Karpas-422 (cell line): ENCODE measurements around the gene NFE2. TPM values are rescaled to one million over a fixed set of nuclear protein-coding genes. Genes with fewer than 3 reads are reported as not detected.
"Not testable (repeated sequence)": the region's sequence is repeated elsewhere in the genome, so short reads cannot be mapped to it uniquely, and the experiment has no call there.

Experiments
- DNase-seq: peaks from one replicate; pipeline ENCODE4 v3.0.0-alpha.2; 2015
- H2AFZ ChIP-seq: fragments of 200-600 bp; sonication (generic); 2 replicates; pipeline ENCODE4 v1.6.1; 2014; ENCODE audit warnings: antibody characterized with exemption, low read length, mixed read lengths
- H3K27ac ChIP-seq: fragments of 200-600 bp; sonication (generic); 2 replicates; pipeline ENCODE4 v1.5.1; 2014; ENCODE audit warnings: mild to moderate bottlenecking, low read length, moderate library complexity
- H3K27me3 ChIP-seq: fragments of 200-600 bp; sonication (generic); 2 replicates; pipeline ENCODE4 v1.6.1; 2014; ENCODE audit warnings: low read length, mixed read lengths
- H3K36me3 ChIP-seq: fragments of 200-600 bp; sonication (generic); 2 replicates; pipeline ENCODE4 v1.6.1; 2014; ENCODE audit warnings: low read length, mixed read lengths; ENCODE audit not compliant: insufficient read depth
- H3K4me1 ChIP-seq: fragments of 200-600 bp; sonication (generic); 2 replicates; pipeline ENCODE4 v1.6.1; 2014; ENCODE audit warnings: mild to moderate bottlenecking, low read length, mixed read lengths
- H3K4me2 ChIP-seq: fragments of 200-600 bp; sonication (generic); 2 replicates; pipeline ENCODE4 v1.6.1; 2014; ENCODE audit warnings: low read length, low read depth, mild to moderate bottlenecking; ENCODE audit not compliant: poor library complexity, severe bottlenecking
- H3K4me3 ChIP-seq: fragments of 200-600 bp; sonication (generic); 2 replicates; pipeline ENCODE4 v1.5.1; 2014; ENCODE audit warnings: mild to moderate bottlenecking, antibody characterized with exemption, low read length, mixed read lengths
- H3K79me2 ChIP-seq: fragments of 200-600 bp; sonication (generic); 2 replicates; pipeline ENCODE4 v1.6.1; 2014; ENCODE audit warnings: mild to moderate bottlenecking, low read length, mixed read lengths
- H3K9ac ChIP-seq: fragments of 200-600 bp; sonication (generic); 2 replicates; pipeline ENCODE4 v1.6.0; 2014; ENCODE audit warnings: low read length
- H3K9me2 ChIP-seq: fragments of 200-600 bp; sonication (generic), shearing (Covaris generic); replicated peaks from 2 replicates; pipeline ENCODE4 v1.6.0; 2014; ENCODE audit warnings: mild to moderate bottlenecking, low read length, moderate library complexity; ENCODE audit not compliant: insufficient read depth
- H3K9me3 ChIP-seq: fragments of 300-700, 200-600 bp; sonication (generic); 2 replicates; pipeline ENCODE4 v1.6.1; 2014; ENCODE audit warnings: low read length, mixed read lengths
- H4K20me1 ChIP-seq: fragments of 200-600 bp; sonication (generic); 2 replicates; pipeline ENCODE4 v1.6.1; 2014; ENCODE audit warnings: mild to moderate bottlenecking, antibody characterized with exemption, low read length, low read depth; ENCODE audit not compliant: insufficient read depth
- total RNA-seq: library from RNA; depleted of rRNA; stranded (reverse); fragments of >200 nt; shearing (Covaris generic); gene quantifications from 2 replicates; pipeline ENCODE4 v1.2.3, GENCODE V29; 2014; ENCODE audit warnings: low replicate concordance

Gene NFE2
- total RNA-seq, 1 experiment from 2014 or later = not detected

- peaks cover 13% of the 10 kb centered on the region for H3K4me1 ChIP-seq
These were observed 24.0 kb upstream of the NFE2 start, which contains the start of gene COPZ1 for GRCh38 chr12:54324617-54325441. Gene COPZ1 (plus strand): TSS chr12:54325131. CDS start chr12:54325164, 33 bp downstream.

GRCh38 chr12:54321363-54321762 is 20.5 kb upstream of the NFE2 start:
- H3K36me3 ChIP-seq = no peaks in the 10 kb centered on the region
- H3K4me2 ChIP-seq = no peak overlapping the region
- no peaks in the 10 kb centered on the region for H3K9me3 ChIP-seq
- H3K4me1 ChIP-seq = peaks cover 9% of the 10 kb centered on the region
- H2AFZ ChIP-seq = no peak overlapping the region
- no peak for DNase-seq
- peaks cover 10% of the 10 kb centered on the region for H3K79me2 ChIP-seq
- H3K27ac ChIP-seq = no peak overlapping the region
- no peak overlapping the region for H3K4me3 ChIP-seq
- no peak overlapping the region for H3K9ac ChIP-seq
- no peaks in the 10 kb centered on the region for H3K27me3 ChIP-seq
- no peaks in the 10 kb centered on the region for H4K20me1 ChIP-seq
- H3K9me2 ChIP-seq = no peaks in the 10 kb centered on the region

More at GRCh38 chr12:54324617-54325441, 24.0 kb upstream of the NFE2 start, which contains the start of gene COPZ1:
- no peaks in the 10 kb centered on the region for H3K36me3 ChIP-seq
- H3K27me3 ChIP-seq = no peaks in the 10 kb centered on the region
- H3K9me2 ChIP-seq = no peaks in the 10 kb centered on the region
- no peaks in the 10 kb centered on the region for H4K20me1 ChIP-seq
- 0 out of 2 replicates have a peak within 1 kb of the TSS, but pooled peaks have one; percentile 12 for H3K27ac ChIP-seq
- H3K79me2 ChIP-seq = peaks cover 23% of the 10 kb centered on the region
- H3K4me3 ChIP-seq = peak within 1 kb of the TSS; percentile 84
- peak within 1 kb of the TSS; percentile 83 for H3K9ac ChIP-seq
- peak; percentile 99 for DNase-seq
- H3K9me3 ChIP-seq = no peaks in the 10 kb centered on the region
- H3K4me2 ChIP-seq = peak within 1 kb of the TSS; percentile 98
- peak within 1 kb of the TSS; percentile 89 for H2AFZ ChIP-seq

- not testable (repeated sequence) for H2AFZ ChIP-seq, H3K9ac ChIP-seq, H3K27me3 ChIP-seq, H3K4me2 ChIP-seq, H3K9me3 ChIP-seq, H3K9me2 ChIP-seq, H4K20me1 ChIP-seq, H3K4me1 ChIP-seq, H3K27ac ChIP-seq, DNase-seq, H3K4me3 ChIP-seq, H3K79me2 ChIP-seq, H3K36me3 ChIP-seq
These were observed 11.5 kb upstream of the NFE2 start for GRCh38 chr12:54312309-54312708.

- Histone ChIP-seq H4K20me1 (no peaks in the 10 kb centered on the region), H3K27me3 (no peaks in the 10 kb centered on the region), H2AFZ (no peak overlapping the region), H3K79me2 (no peaks in the 10 kb centered on the region), H3K4me2 (no peak overlapping the region), H3K9me2 (no peaks in the 10 kb centered on the region), H3K36me3 (no peaks in the 10 kb centered on the region), H3K9ac (no peak overlapping the region), H3K4me3 (no peak overlapping the region), H3K27ac (no peak overlapping the region), H3K9me3 (no peaks in the 10 kb centered on the region), H3K4me1 (no peaks in the 10 kb centered on the region)
- no peak for DNase-seq
These were observed 10.2 kb upstream of the NFE2 start for GRCh38 chr12:54311051-54311450.

GRCh38 chr12:54306925-54307741 is 6.3 kb upstream of the NFE2 start:
- Histone ChIP-seq H3K27ac (no peak overlapping the region), H3K27me3 (no peaks in the 10 kb centered on the region), H3K4me3 (no peak overlapping the region), H3K9me2 (no peaks in the 10 kb centered on the region), H3K4me2 (no peak overlapping the region), H4K20me1 (no peaks in the 10 kb centered on the region), H3K79me2 (no peaks in the 10 kb centered on the region), H2AFZ (no peak overlapping the region), H3K9me3 (no peaks in the 10 kb centered on the region), H3K36me3 (no peaks in the 10 kb centered on the region), H3K9ac (no peak overlapping the region), H3K4me1 (peaks cover 19% of the 10 kb centered on the region)
- DNase-seq = peak; percentile 67

GRCh38 chr12:54304187-54304810 is 3.5 kb upstream of the NFE2 start:
- Histone ChIP-seq H4K20me1 (no peaks in the 10 kb centered on the region), H3K79me2 (no peaks in the 10 kb centered on the region), H3K36me3 (no peaks in the 10 kb centered on the region), H3K4me1 (peaks cover 33% of the 10 kb centered on the region), H3K9me2 (no peaks in the 10 kb centered on the region), H3K4me3 (no peak overlapping the region; the same call in 1 of the 2 replicates), H3K4me2 (peak overlapping the region; percentile 59), H2AFZ (no peak overlapping the region), H3K27me3 (no peaks in the 10 kb centered on the region), H3K27ac (no peak overlapping the region), H3K9me3 (no peaks in the 10 kb centered on the region), H3K9ac (peak overlapping the region; percentile 39; the same call in 1 of the 2 replicates)
- peak; percentile 66 for DNase-seq

GRCh38 chr12:54303640-54304039 is 2.8 kb upstream of the NFE2 start:
- Histone ChIP-seq H3K9me3 (no peaks in the 10 kb centered on the region), H3K4me2 (no peak overlapping the region), H3K4me3 (no peak overlapping the region), H3K27me3 (no peaks in the 10 kb centered on the region), H3K9me2 (no peaks in the 10 kb centered on the region), H4K20me1 (no peaks in the 10 kb centered on the region), H3K27ac (no peak overlapping the region), H3K36me3 (no peaks in the 10 kb centered on the region), H3K9ac (no peak overlapping the region), H3K79me2 (no peaks in the 10 kb centered on the region), H2AFZ (no peak overlapping the region), H3K4me1 (peaks cover 33% of the 10 kb centered on the region)
- DNase-seq = no peak
